HEK293 (cell line): ENCODE data around the gene PLPP7.
A peak's percentile ranks its signal among the peaks of the same experiment; 100 is the strongest.
"Not testable (repeated sequence)": the region's sequence is repeated elsewhere in the genome, so short reads cannot be mapped to it uniquely, and the experiment has no call there.

Source experiments
- CTCF ChIA-PET: fragments of 350-600 bp; formaldehyde crosslinking; extraction: SDS; loops from one replicate; lab custom pipeline; 2021; ENCODE audit warnings: antibody characterized with exemption; lab: Yijun Ruan, JAX
- POLR2A ChIA-PET: fragments of 300-600 bp; formaldehyde crosslinking; extraction: SDS; loops from one replicate; lab custom pipeline; 2020; ENCODE audit warnings: antibody characterized with exemption, inconsistent platforms; lab: Yijun Ruan, JAX
- H3K27ac ChIP-seq: fragments of 200-500 bp; sonication (Bioruptor generic); 2 replicates; pipeline ENCODE4 v1.5.1; 2014; ENCODE audit warnings: low read depth, low read length, control low read depth, inconsistent platforms; ENCODE audit errors: extremely low read depth
- H3K36me3 ChIP-seq, 2 experiments: fragments of 200-500 bp in 1 of 2; sonication (Bioruptor generic) in 1 of 2; 1 replicate in 1 of 2; 2 replicates in 1 of 2; pipeline ENCODE4 v1.5.1; 2014 to 2017; ENCODE audit warnings: inconsistent platforms in 2 of 2, low read length in 2 of 2; ENCODE audit not compliant: control insufficient read depth in 2 of 2, insufficient read depth in 1 of 2
- H3K4me1 ChIP-seq: fragments of 200-500 bp; sonication (Bioruptor generic); 2 replicates; pipeline ENCODE4 v1.5.1; 2014; ENCODE audit warnings: mild to moderate bottlenecking, low read length, inconsistent platforms; ENCODE audit not compliant: control insufficient read depth, insufficient read depth
- H3K4me3 ChIP-seq: 2 replicates; pipeline ENCODE4 v1.5.1; 2011; ENCODE audit warnings: low read depth, mild to moderate bottlenecking, control low read depth, low read length, moderate library complexity
- H3K9me3 ChIP-seq: fragments of 200-500 bp; sonication (Bioruptor generic); 2 replicates; pipeline ENCODE4 v1.5.1; 2014; ENCODE audit warnings: low read depth, low read length, inconsistent platforms; ENCODE audit not compliant: control insufficient read depth, insufficient read depth
- HOXA7 ChIP-seq: sonication (generic); formaldehyde crosslinking; IDR thresholded peaks from 2 replicates; pipeline ENCODE4 v1.8.1; 2022; ENCODE audit warnings: missing genetic modification reagents, borderline replicate concordance
- MEIS1 ChIP-seq: sonication (generic); formaldehyde crosslinking; IDR thresholded peaks from 2 replicates; pipeline ENCODE4 v1.8.1; 2022; ENCODE audit warnings: missing genetic modification reagents, mild to moderate bottlenecking, borderline replicate concordance
- PRDM2 ChIP-seq: fragments of 450-650 bp; formaldehyde crosslinking; IDR thresholded peaks from 2 replicates; pipeline ENCODE4 v1.5.1; 2016; ENCODE audit warnings: missing biosample characterization, missing genetic modification characterization, borderline replicate concordance
- SCRT2 ChIP-seq: fragments of 450-650 bp; formaldehyde crosslinking; IDR thresholded peaks from 2 replicates; pipeline ENCODE4 v1.5.1; 2016; ENCODE audit warnings: missing biosample characterization, missing genetic modification characterization
- ZBTB44 ChIP-seq: fragments of 450-650 bp; IDR thresholded peaks from 2 replicates; pipeline ENCODE4 v1.5.1; 2018; ENCODE audit warnings: missing biosample characterization, mild to moderate bottlenecking, missing genetic modification characterization
- ZIC2 ChIP-seq: fragments of 450-650 bp; formaldehyde crosslinking; IDR thresholded peaks from 2 replicates; pipeline ENCODE4 v1.5.1; 2016; ENCODE audit warnings: missing biosample characterization, missing genetic modification characterization
- ZNF211 ChIP-seq: fragments of 450-650 bp; formaldehyde crosslinking; IDR thresholded peaks from 2 replicates; pipeline ENCODE4 v1.5.1; 2016; ENCODE audit warnings: low read depth, missing biosample characterization, missing genetic modification characterization
- ZNF214 ChIP-seq: fragments of 450-650 bp; formaldehyde crosslinking; IDR thresholded peaks from 2 replicates; pipeline ENCODE4 v1.5.1; 2017; ENCODE audit warnings: missing biosample characterization, mild to moderate bottlenecking, missing genetic modification characterization, borderline replicate concordance
- ZNF280C ChIP-seq: fragments of 450-650 bp; formaldehyde crosslinking; IDR thresholded peaks from 2 replicates; pipeline ENCODE4 v1.5.1; 2016; ENCODE audit warnings: missing biosample characterization, missing genetic modification characterization
- ZNF341 ChIP-seq: fragments of 450-650 bp; formaldehyde crosslinking; IDR thresholded peaks from 2 replicates; pipeline ENCODE4; 2016; ENCODE audit warnings: low read depth, missing biosample characterization, missing genetic modification characterization
- ZNF37A ChIP-seq: fragments of 450-650 bp; IDR thresholded peaks from 2 replicates; pipeline ENCODE4 v1.5.1; 2018; ENCODE audit warnings: missing biosample characterization, missing genetic modification characterization
- ZNF433 ChIP-seq: fragments of 450-650 bp; formaldehyde crosslinking; IDR thresholded peaks from 2 replicates; pipeline ENCODE4 v1.5.1; 2016; ENCODE audit warnings: missing biosample characterization, missing genetic modification characterization, low read depth
- ZNF501 ChIP-seq: fragments of 450-650 bp; formaldehyde crosslinking; IDR thresholded peaks from 2 replicates; pipeline ENCODE4 v1.5.1; 2016; ENCODE audit warnings: missing biosample characterization, missing genetic modification characterization
- ZNF571 ChIP-seq: fragments of 450-650 bp; formaldehyde crosslinking; IDR thresholded peaks from 2 replicates; pipeline ENCODE4 v1.5.0; 2017; ENCODE audit warnings: missing biosample characterization, missing genetic modification characterization

The PLPP7 gene

GRCh38 chr9:131240047-131240921 lies 49.2 kb upstream of the PLPP7 start:
- POLR2A ChIA-PET, result interaction anchor here (0.5 kb wide), 1 partner anchor 590 kb away, joined by 3 read pairs; no protein-coding TSS in a partner anchor

GRCh38 chr9:131244331-131244730 lies 45.2 kb upstream of the PLPP7 start:
- H3K4me3 ChIP-seq, CTCF ChIA-PET, H3K9me3 ChIP-seq, H3K4me1 ChIP-seq, H3K27ac ChIP-seq, POLR2A ChIA-PET, H3K36me3 ChIP-seq: not testable (repeated sequence)

More at GRCh38 chr9:131240047-131240921, 49.2 kb upstream of the PLPP7 start:
- no peak overlapping the region for H3K4me3 ChIP-seq
- H3K4me1 ChIP-seq, result no peaks in the 10 kb centered on the region
- no peaks in the 10 kb centered on the region for H3K9me3 ChIP-seq
- TF ChIP-seq ZNF211 (tag by site-specific recombination) (no peak), ZIC2 (0 out of 2 replicates have a peak, but pooled peaks have one; percentile 11), ZNF571 (tag by site-specific recombination) (no peak), PRDM2 (tag by site-specific recombination) (no peak), ZNF214 (no peak), ZNF433 (tag by site-specific recombination) (no peak), ZBTB44 (tag by site-specific recombination) (no peak), SCRT2 (tag by site-specific recombination) (peak; percentile 69)
- H3K36me3 ChIP-seq, result peaks cover 0 to 8% of the 10 kb centered on the region in 2 experiments; a peak in 1 of 3 replicates
- CTCF ChIA-PET, result interaction anchor here (1.2 kb wide), 1 partner anchor 96 kb away, joined by 4 read pairs; no protein-coding TSS in a partner anchor
- H3K27ac ChIP-seq, result no peak overlapping the region

GRCh38 chr9:131246618-131247017 lies 42.9 kb upstream of the PLPP7 start:
- H3K4me1 ChIP-seq, result no peaks in the 10 kb centered on the region
- no peaks in the 10 kb centered on the region for H3K36me3 ChIP-seq
- ChIA-PET CTCF (interaction anchor here (2.7 kb wide), 1 partner anchor 90 kb away, joined by 6 read pairs; no protein-coding TSS in a partner anchor), POLR2A (no interaction called here)
- TF ChIP-seq ZBTB44 (tag by site-specific recombination), result no peak
- TF ChIP-seq ZNF37A (tag by site-specific recombination), result no peak
- TF ChIP-seq ZNF280C (tag by site-specific recombination), result no peak
- no peak for TF ChIP-seq HOXA7 (CRISPR knock-in tag)
- no peak for TF ChIP-seq MEIS1 (CRISPR knock-in tag)
- no peak for TF ChIP-seq ZNF341
- TF ChIP-seq ZNF501, result no peak
- no peaks in the 10 kb centered on the region for H3K9me3 ChIP-seq
- H3K27ac ChIP-seq, result no peak overlapping the region
- H3K4me3 ChIP-seq, result no peak overlapping the region
